Activated CD4-positive, alpha-beta T cell treated with anti-CD3 and anti-CD28 coated beads for 24 hours (primary cell): ENCODE results near the gene CD79A.
"Not testable (repeated sequence)": the region's sequence is repeated elsewhere in the genome, so short reads cannot be mapped to it uniquely, and the experiment has no call there.

Source experiments
- DNase-seq, 2 donors: peaks; one replicate each; pipeline ENCODE4 v3.0.0-alpha.2; 2020; ENCODE audit warnings: low read depth in 2 of 2

Gene CD79A

DNA sequence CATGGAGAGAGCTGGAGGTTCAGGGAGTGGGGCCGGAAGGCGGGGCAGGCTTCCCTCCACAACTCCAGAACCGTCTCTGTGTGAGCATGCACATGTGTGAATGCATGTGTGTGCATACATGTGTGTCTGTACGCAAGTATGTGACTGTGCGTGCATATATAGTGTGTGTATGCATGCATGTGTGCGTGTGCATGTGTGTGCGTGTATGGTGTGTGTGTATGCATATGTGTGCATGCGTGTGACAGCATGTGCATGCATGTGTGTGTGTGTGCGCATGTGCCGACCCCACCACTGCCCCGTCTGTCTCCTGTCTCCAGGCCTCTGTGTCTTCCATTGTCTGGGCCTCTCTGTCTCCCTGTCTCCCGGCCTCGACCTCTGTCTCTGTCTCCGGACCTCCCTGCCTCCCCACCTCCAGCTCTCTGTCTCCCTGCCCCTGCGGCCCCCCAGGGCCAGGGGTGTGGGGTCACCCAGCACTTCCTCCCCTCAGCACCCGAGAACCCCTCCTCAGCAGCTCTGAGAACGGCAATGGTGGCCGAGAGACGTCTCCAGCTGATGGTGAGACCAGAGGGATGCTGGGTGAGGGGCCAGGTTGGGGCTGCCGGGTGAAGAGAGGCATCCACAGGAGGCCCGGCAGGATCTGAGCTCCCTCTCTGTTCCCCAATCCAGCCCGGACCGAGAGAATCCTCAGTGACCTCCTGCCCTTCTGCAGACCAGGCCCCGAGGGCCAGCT lies 28.4 kb downstream of the CD79A start:
- DNase-seq = no peak

DNA sequence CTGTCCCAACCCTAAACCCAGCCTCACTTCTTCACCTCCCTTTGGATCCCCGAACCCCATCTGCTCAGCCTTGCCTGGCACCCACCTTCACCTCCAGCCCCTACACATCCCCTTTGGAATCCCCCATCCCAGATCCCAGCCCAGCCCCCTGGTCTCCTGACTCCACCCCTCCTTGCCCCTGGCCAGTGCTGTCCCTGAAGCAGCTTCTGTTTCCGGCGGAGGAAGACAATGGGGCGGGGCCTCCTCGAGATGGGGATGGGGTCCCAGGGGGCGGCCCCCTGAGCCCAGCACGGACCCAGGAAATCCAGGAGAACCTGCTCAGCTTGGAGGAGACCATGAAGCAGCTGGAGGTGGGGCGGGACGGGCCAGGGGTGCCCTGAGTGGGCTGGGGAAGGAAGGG lies 29.2 kb downstream of the CD79A start:
- DNase-seq = no peak

DNA sequence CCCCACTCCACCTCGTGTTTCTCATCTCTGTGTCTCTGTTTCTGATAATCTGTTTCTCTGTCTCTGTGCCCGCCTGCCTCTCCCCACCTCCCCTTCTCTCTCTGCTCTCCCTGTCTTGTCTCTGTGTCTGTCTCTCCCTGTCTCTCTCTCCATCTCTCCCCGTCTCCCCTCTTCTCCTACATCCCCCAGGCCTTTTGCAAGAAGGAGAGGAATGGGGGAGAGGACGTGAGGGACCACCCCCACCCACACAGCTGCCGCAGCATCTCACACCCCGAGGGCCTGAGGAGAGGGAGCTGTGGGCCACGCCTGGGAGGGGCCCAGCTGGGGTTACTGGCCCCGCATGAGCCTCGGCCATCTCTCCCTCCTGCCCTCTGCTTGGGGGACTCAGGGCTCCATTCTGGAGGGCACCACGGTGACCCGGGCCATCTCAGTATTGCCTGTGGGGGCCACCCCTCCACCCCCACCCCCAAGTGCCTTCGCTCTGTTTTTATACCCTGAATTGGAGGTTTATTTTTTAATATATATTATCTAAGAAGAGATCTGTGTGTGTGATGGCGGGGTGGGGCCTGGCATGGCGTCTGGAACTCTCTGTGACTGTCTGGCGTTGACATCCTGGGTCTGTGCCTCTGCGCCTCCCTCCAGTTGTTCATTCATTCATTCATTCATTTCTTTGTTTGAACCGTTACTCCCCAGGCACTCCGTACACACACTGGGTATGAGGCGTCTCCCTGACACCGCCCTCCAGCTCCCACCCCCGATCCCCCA lies 30.0 kb downstream of the CD79A start:
- no peak for DNase-seq

DNA sequence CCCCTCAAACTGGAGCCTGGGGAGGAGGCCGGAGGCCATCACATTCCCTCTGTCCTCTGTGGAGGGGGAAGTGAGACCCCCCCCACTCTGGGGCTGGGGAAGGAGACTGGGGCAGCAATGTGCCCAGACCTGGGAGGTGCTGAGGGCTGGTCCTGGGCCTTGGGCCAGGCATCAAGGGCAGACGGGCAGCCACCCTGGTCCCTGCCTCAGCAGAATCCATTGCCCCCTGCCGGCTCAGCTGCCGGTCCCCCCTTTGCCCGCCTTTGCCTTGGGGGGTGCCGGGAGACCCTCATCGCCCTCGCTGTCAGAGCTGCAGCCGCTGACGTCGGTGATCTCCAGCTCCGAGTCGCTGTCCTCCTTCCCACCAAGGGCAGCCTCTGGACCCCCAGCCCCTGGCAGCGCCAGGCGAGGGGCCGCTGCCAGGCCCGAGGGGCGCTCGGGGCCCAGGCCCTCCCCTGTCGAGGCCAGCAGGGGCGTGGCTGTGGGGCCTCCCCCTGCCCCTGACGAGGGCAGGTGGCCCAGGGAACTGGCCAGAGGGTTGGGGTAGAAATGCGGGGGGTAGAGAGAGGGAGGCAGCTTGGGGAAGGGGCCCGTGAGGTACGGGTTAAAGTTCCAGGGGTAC lies 31.0 kb downstream of the CD79A start:
- no peak for DNase-seq

DNA sequence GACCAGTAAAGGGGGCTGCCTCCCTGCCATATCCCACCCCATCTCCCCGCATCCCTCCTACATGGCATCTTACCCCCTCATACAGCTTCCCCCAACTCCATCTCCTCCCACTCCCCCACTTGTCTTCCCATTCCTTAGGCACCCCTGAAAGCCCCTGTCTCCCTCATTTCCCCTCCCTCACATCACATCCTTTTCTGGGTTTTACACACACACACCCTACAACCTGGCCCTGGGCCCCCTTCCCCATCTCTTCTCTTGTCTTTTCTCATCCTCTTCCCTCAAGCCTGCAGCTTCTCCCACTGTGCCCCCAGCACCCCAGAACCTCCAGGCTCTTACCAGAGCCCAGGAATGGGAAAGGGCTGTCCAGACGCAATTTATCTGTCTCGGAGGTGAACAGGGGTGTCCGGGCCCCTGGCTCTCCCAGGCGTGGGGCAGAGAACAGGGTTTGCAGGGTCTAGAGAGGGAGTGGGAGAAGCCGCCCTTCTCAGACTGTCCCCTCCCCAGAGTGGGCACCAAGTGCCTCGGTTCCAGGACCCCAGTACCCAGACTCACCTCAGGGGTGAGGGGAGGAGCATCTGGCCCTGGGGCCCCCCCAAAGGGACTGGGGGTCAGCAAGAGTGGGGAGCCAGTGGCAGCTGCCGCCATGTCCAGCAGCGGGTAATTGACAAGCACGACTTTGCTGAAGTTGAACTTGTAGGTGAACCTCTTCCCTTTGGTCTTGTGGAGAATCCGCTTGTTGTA lies 31.8 kb downstream of the CD79A start:
- DNase-seq = no peak

DNA sequence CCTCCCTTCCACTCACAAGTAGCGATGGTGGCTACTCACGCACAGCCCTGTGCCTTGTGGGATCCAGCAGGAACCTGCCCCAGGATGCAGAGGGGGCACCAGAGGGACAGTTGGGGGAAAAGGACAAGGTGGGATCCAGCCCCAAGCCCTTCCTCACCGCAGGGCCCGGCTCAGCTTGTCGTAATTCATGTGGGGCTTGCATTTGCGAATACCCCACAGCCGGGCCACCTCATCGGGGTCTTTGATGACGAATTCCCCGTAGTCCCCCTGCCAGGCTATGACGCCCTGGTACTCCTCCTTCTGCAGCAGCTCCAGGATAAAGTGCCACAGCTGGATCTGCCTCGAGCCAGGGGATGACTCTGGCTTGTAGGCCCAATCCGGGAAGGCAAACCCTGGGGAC lies 32.6 kb downstream of the CD79A start:
- DNase-seq = no peak

DNA sequence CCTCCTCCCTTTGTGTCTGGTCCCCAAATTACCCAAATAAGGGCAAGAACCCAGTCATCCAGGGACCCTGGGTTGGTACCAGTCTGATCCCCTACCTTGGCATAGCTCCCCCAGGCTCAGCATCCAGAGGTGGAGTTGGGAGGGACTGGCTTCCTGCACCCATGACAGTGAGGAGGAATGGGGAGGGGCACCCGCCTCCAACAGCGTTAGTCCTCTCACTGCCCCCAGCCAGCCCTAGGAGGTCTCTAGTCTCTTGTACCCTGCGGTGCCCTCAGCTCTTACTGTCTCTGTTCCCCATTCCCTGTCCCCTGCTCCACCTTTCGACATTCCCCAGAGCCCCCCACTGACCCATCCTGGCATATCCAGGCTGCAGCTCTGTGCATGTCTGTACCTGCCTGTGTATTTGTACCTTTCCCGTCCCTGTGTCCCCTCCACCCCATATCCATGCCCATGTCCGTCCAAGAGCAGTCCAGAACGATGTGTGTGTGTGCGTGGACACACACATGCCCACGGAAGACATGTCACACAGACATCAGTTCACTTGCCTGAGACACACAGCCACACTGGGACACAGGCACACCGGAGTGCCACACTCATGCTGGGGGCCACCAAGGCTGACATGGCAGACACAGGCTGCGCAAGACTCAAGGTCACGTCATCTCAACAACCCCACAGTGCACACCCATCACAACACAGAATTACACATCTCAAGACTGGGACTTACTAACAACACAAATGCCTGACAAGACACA lies 33.3 kb downstream of the CD79A start:
- DNase-seq = no peak

DNA sequence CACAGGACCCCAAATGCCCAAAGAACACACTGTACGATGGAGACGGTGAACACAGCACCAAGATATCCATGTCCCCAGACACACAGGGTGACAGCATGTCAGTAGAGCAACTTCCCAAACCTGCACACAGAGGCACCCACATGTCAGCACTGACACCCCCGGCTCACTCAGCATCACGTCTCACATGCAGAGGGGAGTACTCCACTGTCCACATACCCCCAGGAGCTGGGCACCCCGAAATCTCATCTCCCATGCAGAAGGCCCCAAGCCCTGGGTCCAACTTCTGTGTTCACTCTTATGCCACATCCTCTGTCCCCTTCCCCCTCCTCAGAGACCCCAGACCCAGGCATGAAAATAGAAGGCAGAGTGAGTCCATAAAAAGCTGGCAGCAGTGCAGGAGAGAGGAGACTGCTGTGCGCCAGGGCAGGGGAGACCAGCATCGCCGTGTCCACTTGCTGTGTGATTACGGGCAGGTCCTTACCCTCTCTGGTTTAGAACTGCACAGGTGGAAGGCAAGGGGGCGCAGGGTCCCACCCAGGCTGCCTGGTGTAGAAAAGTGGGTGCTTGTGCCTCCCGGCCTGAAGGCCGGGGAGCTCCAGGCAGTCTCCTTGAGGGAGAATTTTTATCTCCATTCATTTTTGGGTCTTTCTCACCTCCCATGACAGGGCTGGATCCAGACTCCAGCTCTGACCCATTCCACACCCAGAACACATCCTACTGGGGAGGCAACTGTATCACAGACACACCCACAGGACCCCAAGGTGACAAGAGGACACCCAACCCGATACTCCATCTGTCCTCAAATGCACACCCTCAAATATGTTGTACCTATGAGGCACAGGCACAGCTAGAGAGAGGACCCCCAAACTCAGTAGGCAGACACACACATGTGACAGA lies 34.2 kb downstream of the CD79A start:
- DNase-seq = no peak

DNA sequence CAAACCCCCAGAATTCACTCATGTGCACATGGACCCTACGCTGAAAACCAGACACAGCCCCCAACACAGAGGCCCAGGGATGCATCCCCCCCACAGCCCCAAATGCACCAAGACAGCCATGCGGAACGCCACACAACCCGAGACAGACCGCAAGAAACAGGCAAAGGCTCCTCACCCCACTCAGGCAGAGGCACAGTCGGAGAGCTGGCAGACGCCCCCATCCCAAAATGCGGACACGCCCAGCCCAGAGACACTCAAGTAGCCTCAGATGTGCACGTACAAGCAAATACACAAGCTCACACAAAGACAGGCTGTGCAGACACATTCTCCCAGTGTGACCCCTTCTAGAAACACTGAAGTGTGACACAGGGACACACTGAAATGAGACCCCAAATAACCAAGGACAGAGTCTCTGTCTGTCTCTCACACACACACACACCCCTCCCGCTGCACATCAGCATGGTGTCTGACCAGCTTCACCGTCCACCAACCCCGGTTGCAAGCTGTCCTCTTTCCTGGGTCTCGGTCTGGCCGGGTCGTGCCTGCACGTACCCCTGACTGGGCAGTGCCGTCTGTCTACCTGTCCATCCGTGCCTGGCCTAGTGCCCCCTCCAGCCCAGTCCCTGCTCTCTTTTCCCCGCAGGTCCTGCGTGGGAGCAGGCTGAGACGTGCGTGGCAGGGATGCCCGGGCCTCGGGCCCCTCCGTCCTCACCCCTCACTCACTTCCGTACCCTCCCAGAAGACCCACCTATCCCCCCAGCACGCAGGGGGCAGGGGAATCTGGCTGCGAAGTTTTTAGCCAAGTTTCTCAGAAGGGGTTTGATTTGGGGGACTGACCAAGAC lies 35.0 kb downstream of the CD79A start:
- no peak for DNase-seq

DNA sequence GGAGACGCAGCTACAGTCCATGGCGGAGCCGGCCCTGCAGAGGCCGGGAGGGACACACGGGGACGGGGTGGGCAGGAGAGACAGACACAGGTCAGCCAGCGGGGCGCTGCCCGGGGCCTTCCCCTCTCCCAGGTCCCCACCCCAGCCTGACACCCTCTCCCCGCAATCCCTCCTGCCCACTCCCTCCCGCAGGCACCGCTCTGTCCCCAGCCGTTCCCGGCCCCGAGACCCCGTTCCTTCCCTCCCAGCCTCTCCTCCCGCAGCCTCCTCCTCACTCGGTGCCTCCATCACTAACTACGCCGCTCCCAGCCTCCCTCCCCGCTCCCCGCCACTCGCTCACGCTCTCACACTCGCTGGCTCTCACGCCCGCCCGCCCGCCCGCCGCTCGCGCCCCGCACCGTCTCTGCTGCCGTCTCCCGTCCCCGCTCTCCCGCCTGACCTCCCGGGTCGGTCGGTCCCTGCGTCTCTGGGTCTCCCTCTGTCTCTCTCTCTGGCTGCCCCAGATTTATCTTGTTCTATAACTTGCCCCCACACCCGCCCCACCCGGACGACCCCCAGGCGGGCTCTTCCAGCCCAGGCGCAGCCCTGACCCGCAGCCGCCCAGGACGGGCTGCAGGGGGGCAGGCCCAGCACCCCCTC lies 35.9 kb downstream of the CD79A start:
- no peak for DNase-seq

DNA sequence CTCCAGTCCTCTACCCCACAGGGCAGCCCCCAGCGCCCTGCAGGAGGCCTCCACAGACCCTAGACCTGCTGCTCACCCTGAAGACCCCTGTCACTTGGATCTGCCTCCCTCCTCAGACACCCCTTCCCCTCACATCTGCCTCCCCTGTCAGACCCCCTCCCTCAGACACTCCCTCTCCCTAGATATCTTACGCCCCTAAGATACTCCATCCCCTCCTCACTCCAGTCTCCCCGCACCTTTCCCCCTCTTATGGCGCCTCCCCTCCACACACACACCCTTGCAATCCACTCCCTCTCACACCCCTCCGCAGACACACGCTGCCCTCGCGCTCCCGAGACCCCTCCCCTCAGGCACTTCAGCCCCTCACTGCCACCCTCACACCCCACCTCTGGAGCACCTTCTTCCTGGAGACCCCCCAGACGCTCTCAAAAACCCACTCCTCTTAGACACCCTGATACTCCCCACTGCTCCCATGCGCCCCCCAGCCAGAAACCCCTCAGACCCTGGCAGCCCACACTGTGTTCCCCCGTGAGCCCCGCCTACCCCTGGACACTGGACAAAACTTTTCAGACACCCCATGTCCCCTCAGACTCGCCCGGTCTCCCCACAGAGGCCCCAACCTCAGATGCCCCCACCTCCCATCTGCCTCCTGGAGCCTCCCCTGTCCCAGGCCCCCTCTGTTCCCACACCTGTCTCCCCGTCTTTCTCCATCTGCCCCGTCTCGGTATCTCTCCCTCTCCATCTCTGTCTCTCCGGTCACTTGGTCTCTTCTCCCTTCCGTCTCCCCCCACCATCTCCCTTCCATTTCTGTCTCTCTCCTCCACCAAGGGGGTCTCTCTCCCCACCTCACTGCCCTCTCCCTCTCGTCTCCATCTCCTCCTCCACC lies 36.7 kb downstream of the CD79A start:
- DNase-seq = no peak

DNA sequence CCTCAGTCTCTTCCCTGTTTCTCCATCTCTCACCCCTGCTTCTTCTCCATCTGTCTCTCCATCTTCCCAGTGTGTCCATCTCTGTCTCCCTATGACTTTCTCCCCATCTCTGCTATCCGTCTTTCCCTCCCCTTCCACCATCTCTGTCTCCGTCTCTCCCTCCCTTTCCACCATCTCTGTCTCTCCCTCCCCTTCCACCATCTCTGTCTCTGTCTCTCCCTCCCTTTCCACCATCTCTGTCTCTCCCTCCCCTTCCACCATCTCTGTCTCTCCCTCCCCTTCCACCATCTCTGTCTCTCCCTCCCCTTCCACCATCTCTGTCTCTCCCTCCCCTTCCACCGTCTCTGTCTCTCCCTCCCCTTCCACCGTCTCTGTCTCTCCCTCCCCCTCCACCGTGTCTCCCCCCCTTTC lies 37.4 kb downstream of the CD79A start:
- not testable (repeated sequence) for DNase-seq

DNA sequence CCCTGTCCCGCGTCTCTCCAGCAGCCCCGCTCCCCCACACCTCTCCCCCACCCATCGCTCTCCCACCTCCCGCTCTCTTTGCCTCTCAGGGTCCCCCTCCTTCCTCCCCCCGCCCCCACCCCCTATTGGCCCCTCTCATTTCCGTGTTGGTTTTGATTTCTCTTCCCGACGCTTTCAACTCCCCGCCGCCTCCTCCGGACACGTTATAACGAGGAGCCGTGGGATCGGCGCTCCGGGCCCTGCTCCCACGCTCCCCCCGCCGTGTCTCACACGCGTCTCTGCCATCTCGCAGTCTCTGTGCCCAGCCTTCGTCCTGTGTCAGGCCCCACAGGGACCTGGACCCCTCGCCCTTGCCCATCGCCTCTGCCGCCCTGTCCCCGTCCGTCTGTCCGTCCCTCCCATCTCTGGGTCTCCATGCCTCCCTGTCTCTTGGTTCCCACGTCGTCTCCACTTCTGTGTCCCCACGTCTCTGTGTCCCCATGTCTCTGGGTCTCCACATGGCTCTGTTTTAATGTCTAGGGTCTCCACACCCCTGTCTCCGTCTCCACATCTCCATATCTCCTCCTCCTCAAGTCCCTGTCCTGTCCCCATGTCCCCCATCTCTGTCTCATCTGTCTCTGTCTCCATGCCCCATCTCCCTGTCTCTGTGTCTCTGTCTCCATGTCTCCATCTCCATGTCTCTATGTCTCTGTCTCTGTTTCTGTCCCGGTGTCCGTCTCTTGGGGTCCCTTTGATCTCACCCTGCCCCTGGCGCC lies 38.1 kb downstream of the CD79A start:
- no peak for DNase-seq

DNA sequence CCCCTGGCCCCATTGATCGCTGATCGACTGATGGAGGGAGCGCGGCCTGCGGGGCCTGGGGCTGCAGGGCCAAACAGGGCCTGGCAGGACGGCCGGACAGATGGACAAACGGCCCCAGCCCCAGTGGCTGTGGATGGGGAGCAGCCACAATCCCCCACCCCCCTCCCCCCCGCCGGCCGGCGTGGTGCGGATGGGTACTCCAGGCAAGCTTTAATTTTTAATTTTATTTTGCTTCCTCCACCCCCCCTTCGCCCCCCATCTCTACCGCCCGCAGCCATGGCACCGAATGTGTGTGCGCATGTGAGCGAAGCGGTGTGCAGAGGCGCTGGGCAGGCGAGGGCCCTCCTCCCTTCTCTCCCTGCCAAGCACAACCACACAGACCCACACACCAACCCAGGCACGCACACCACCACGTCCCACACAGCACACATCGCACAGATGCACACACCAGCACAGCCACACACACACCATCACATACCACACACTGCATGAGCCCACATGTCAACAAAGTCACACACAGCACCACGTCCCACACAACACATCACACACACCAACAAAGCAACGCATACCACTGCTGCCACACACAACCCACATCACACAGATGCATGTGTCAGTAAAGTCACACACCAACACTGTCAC lies 38.8 kb downstream of the CD79A start:
- DNase-seq = no peak

DNA sequence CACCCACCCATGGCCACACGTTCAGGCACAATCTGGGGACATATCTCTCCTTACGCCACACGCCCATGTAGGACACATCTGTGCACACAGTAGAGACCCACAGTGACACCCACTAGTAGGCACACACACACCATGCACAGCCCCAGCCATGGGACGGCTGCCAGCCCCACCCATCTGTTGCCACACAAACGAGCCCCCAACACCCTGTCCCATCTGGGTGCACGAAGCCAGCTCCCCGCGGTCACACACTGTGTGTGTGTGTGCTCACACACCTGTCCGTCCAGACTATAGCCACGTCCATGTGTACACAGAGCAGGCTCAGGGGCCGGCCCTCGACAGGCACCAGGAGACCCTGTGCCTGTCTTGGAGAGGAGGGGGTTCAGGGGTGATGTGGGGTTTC lies 40.6 kb downstream of the CD79A start:
- DNase-seq = no peak

DNA sequence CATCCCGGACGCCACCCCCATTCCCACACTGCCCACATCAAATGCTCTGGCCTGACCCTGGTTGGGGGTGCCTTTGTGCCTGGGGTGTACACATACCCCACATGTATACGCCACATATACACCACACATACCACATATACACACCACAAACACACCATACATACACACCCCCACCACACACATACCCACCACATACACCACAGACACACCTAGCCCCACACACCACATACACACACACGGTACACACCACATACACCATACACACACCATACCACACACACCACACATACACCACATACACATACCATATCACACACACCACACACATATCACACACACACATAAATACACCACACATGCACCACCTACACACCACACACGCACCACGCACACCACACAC lies 41.0 kb downstream of the CD79A start:
- DNase-seq = no peak
